Stimulated activated CD4-positive, alpha-beta T cell treated with anti-CD3 and anti-CD28 coated beads, TNF-alpha, amount 100 ng/mL, for 24 hours (primary cell): Measurements from ENCODE around the gene ADGRF5.

Source experiments
- DNase-seq, 3 experiments: peaks; one replicate each; pipeline ENCODE4 v3.0.0-alpha.2; 2020; ENCODE audit warnings: low read depth in 3 of 3

Gene ADGRF5

GRCh38 chr6:46932526-46933319 is 11.0 kb upstream of the ADGRF5 start:
- no peak for DNase-seq

GRCh38 chr6:46931416-46931815 is 9.7 kb upstream of the ADGRF5 start:
- no peak for DNase-seq

GRCh38 chr6:46930331-46930730 is 8.6 kb upstream of the ADGRF5 start:
- no peak for DNase-seq

- DNase-seq: no peak
These were observed 5.3 kb upstream of the ADGRF5 start for GRCh38 chr6:46927066-46927465.

GRCh38 chr6:46926481-46926880 is 4.7 kb upstream of the ADGRF5 start:
- no peak for DNase-seq

- DNase-seq: no peak
These were observed 4.0 kb upstream of the ADGRF5 start for GRCh38 chr6:46925563-46926253.

- DNase-seq: no peak
These were observed 1.7 kb upstream of the ADGRF5 start for GRCh38 chr6:46923476-46923875.

GRCh38 chr6:46921059-46921458 is 679 bp downstream of the ADGRF5 start:
- no peak for DNase-seq

GRCh38 chr6:46918806-46919205 is 2.9 kb downstream of the ADGRF5 start:
- no peak for DNase-seq

- DNase-seq: no peak
These were observed 4.7 kb downstream of the ADGRF5 start for GRCh38 chr6:46917002-46917545.

- DNase-seq: no peak
These were observed 5.9 kb downstream of the ADGRF5 start for GRCh38 chr6:46915866-46916265.

- DNase-seq: no peak
These were observed 6.4 kb downstream of the ADGRF5 start for GRCh38 chr6:46915380-46915779.

- DNase-seq: no peak
These were observed 7.4 kb downstream of the ADGRF5 start for GRCh38 chr6:46914279-46914810.

- no peak for DNase-seq
These were observed 12.4 kb downstream of the ADGRF5 start for GRCh38 chr6:46909371-46909770.

GRCh38 chr6:46906776-46907175 is 15.0 kb downstream of the ADGRF5 start:
- no peak for DNase-seq

- DNase-seq: no peak
These were observed 17.6 kb downstream of the ADGRF5 start for GRCh38 chr6:46904117-46904516.

GRCh38 chr6:46903175-46903574 is 18.6 kb downstream of the ADGRF5 start:
- no peak for DNase-seq

- DNase-seq: no peak
These were observed 19.8 kb downstream of the ADGRF5 start for GRCh38 chr6:46901882-46902314.

- no peak for DNase-seq
These were observed 21.5 kb downstream of the ADGRF5 start for GRCh38 chr6:46900266-46900665.

GRCh38 chr6:46899659-46900058 is 22.1 kb downstream of the ADGRF5 start:
- no peak for DNase-seq

- DNase-seq: no peak
These were observed 23.7 kb downstream of the ADGRF5 start for GRCh38 chr6:46898006-46898405.

GRCh38 chr6:46896871-46897270 is 24.9 kb downstream of the ADGRF5 start:
- DNase-seq: no peak

- no peak for DNase-seq
These were observed 25.8 kb downstream of the ADGRF5 start for GRCh38 chr6:46895930-46896329.
